ENCODE data around the gene ACIN1. TPM values are rescaled to one million over a fixed set of nuclear protein-coding genes. Genes with fewer than 3 reads are reported as not detected.

The ACIN1 gene
- total RNA-seq, 4 donors from 2014 or later, result 78.7 to 217 (median 103) TPM

DNA sequence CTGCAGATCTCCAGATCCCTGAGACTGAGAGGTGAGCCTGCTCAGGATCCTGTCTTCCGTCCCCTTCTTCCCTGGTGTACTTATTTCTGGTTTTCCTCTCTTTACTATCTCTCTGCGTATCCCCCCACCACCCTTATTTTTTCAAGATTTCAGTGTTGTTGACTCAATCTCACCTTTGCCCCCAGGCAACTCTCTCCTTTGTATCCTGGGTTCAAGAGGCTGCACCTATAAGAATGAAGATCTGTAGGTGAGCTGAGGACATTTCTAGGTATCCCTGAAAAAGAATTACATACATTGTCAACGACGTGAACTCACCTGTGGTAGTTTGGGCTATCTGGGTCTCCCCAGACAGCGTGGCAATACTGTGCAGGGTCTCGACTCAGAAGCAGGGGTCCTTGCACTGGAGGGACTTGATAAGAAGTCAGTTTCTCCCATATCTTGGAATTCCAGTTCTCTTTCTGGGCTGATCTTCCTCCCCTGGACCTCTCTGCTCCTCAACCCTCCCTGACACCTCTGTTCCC, 9.2 kb upstream of the ACIN1 start:
- H3K27me3 ChIP-seq, result no peaks in the 10 kb centered on the region
- H3K27ac ChIP-seq, result no peak overlapping the region
- WGBS, result 92% methylated on average over 6 of the region's 6 CpGs
- H3K4me3 ChIP-seq, result no peak overlapping the region
- H3K4me1 ChIP-seq, result no peaks in the 10 kb centered on the region
- no peaks in the 10 kb centered on the region for H3K9me3 ChIP-seq
- TF ChIP-seq POLR2A (IDR thresholded peaks at IDR 0.05), result no peak
- TF ChIP-seq, protein P1, sequence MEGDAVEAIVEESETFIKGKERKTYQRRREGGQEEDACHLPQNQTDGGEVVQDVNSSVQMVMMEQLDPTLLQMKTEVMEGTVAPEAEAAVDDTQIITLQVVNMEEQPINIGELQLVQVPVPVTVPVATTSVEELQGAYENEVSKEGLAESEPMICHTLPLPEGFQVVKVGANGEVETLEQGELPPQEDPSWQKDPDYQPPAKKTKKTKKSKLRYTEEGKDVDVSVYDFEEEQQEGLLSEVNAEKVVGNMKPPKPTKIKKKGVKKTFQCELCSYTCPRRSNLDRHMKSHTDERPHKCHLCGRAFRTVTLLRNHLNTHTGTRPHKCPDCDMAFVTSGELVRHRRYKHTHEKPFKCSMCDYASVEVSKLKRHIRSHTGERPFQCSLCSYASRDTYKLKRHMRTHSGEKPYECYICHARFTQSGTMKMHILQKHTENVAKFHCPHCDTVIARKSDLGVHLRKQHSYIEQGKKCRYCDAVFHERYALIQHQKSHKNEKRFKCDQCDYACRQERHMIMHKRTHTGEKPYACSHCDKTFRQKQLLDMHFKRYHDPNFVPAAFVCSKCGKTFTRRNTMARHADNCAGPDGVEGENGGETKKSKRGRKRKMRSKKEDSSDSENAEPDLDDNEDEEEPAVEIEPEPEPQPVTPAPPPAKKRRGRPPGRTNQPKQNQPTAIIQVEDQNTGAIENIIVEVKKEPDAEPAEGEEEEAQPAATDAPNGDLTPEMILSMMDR (IDR thresholded peaks at IDR 0.05), result no peak
- no peak for TF ChIP-seq EP300 (IDR thresholded peaks at IDR 0.05)
- TF ChIP-seq POLR2AphosphoS5 (IDR thresholded peaks at IDR 0.05), result no peak
- no peak for DNase-seq (ENCODE audit: low spot score in 2 of 2)
- H3K36me3 ChIP-seq, result no peaks in the 10 kb centered on the region

DNA sequence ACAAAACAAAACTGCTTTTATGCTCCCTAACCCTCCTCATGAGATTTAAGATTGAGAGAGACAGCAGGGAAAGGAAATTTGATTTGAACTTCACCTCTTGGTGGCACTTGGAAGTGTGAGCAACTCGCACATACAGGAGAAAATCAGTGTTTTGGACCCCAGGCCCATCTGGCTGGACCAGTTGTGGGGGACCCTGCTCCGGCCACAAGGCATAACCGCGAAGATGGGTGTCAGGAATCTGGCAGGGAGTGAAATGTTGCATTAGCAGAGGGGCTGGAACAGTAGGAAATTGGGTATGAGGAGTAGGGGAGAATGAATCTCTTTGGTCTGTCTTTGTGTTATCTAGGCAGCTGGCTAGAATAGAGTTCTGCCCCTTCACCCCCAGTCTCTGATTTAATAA, 8.6 kb upstream of the ACIN1 start:
- Histone ChIP-seq H3K4me3 (no peak overlapping the region), H3K4me1 (no peaks in the 10 kb centered on the region), H3K36me3 (peaks cover 3% of the 10 kb centered on the region), H3K27ac (no peak overlapping the region), H3K27me3 (no peaks in the 10 kb centered on the region), H3K9me3 (no peaks in the 10 kb centered on the region)
- WGBS, result 92% methylated on average over 4 of the region's 4 CpGs
- peak in 1 of 2 donors; percentile 44 for DNase-seq (ENCODE audit: low spot score in 2 of 2)
- TF ChIP-seq, protein P1 (IDR thresholded peaks at IDR 0.05), result no peak
- TF ChIP-seq EP300 (IDR thresholded peaks at IDR 0.05) (no peak), POLR2A (IDR thresholded peaks at IDR 0.05) (no peak), POLR2AphosphoS5 (IDR thresholded peaks at IDR 0.05) (no peak)

DNA sequence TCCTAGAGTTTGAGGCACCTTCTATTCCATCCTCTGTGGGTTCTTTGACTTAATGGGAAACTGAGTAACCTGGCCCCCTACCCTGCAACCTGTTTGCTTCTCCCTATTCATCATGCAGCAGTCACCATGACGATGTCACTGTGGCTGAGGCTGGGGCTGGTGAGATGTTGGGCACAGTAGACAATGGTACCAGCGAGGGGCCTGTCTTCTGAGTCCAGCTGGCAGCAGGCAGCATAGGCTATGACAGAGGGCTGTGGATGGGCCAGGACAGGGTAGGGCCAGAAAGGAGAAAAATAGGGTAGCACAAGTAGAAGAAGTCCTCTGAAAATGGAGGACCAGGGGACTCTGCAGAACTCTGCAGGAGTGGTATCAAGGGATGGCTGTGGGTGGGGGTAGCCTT, 7.9 kb upstream of the ACIN1 start:
- TF ChIP-seq POLR2AphosphoS5 (IDR thresholded peaks at IDR 0.05), result no peak
- TF ChIP-seq, protein P1 (IDR thresholded peaks at IDR 0.05), result no peak
- TF ChIP-seq POLR2A (IDR thresholded peaks at IDR 0.05), result no peak
- TF ChIP-seq EP300 (IDR thresholded peaks at IDR 0.05), result no peak
- Histone ChIP-seq H3K27me3 (no peaks in the 10 kb centered on the region), H3K4me1 (no peaks in the 10 kb centered on the region), H3K9me3 (no peaks in the 10 kb centered on the region), H3K36me3 (peaks cover 10% of the 10 kb centered on the region), H3K4me3 (no peak overlapping the region), H3K27ac (no peak overlapping the region)
- peak in 1 of 2 donors; percentile 69 for DNase-seq (ENCODE audit: low spot score in 2 of 2)
- 93% methylated on average over 2 of the region's 2 CpGs for WGBS

DNA sequence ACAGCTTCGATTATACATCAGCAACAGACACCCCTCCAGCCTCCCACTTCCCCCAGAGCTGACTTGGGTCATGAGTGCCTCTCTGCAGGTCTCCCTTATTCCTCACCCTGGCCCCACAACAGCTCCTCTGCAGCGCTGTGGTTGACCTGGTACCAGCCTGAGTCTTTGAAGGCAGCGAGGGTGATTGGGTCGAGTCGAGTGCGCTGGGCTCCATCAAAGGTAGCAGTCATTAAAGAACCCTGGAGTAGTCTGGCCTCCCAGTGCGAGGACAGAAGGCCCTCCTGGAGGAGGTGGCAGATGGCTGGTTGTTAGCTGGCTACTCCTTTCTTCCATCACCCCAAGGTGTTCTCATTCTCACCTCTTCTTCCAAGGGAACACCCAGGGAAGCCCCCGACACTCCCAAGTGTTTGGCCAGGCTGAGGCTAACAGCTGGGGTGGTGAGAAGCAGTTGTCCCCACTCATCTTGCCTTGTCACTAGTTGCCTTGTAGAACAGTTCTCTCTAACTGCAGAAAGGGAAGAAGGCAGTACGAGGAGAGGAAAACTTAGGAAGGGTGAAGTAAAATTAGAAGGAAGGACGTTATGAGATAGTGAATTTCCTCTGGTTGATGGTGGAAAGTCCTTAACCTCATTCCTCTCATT, 7.2 kb upstream of the ACIN1 start:
- no peaks in the 10 kb centered on the region for H3K27me3 ChIP-seq
- TF ChIP-seq EP300 (IDR thresholded peaks at IDR 0.05), result no peak
- TF ChIP-seq POLR2A (IDR thresholded peaks at IDR 0.05), result no peak
- no peak for TF ChIP-seq POLR2AphosphoS5 (IDR thresholded peaks at IDR 0.05)
- TF ChIP-seq, protein P1 (IDR thresholded peaks at IDR 0.05), result no peak
- 71% methylated on average over 10 of the region's 10 CpGs for WGBS

DNA sequence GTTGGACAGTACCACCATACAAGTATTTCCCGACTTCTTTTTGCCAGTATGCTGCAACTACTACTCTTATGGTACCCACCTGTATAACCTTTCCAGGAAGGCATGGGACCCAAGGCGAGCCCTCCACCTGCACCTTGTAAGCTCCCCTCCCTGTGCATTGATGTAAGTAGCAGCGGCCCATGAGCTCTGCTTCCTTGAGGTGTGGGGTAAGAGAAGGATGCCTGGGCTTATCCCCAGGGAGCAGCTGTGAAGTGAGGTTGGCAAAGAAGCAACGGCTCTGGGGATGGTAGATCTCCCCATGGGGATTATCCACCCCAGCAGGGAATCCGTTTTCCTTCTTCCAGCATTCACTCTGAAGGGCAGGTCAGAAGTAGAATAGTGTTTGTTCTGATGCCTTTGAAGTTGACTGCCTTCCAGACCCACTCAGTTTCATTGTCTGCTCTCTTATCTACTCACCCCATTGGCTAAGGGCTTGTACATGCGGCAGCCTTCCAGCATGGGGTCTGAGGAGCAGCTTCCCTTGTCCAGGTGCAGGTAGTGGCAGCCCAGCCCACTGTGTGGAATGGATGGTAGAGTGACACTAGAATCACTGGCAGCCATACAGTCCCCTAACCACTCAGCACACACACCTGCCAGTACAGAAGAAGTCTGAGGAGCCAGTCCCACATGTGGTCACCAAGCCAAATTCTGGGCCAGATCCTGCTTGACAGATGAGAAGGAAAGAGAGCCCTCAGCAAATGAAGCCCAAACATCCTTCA, 6.5 kb upstream of the ACIN1 start:
- Histone ChIP-seq H3K36me3 (peaks cover 14% of the 10 kb centered on the region), H3K27ac (no peak overlapping the region), H3K27me3 (no peaks in the 10 kb centered on the region), H3K4me3 (no peak overlapping the region), H3K9me3 (no peaks in the 10 kb centered on the region), H3K4me1 (peaks cover 11% of the 10 kb centered on the region)
- WGBS, result 92% methylated on average over 6 of the region's 6 CpGs
- TF ChIP-seq EP300 (IDR thresholded peaks at IDR 0.05), result no peak
- TF ChIP-seq, protein P1 (IDR thresholded peaks at IDR 0.05), result no peak
- DNase-seq (ENCODE audit: low spot score in 2 of 2), result peak in 1 of 2 donors; percentile 59

More for the DNA sequence above, 7.2 kb upstream of the ACIN1 start:
- no peaks in the 10 kb centered on the region for H3K9me3 ChIP-seq
- peak in 1 of 2 donors; percentile 76 for DNase-seq (ENCODE audit: low spot score in 2 of 2)
- no peak overlapping the region for H3K27ac ChIP-seq
- no peak overlapping the region for H3K4me3 ChIP-seq
- peaks cover 4% of the 10 kb centered on the region for H3K4me1 ChIP-seq
- H3K36me3 ChIP-seq, result peaks cover 14% of the 10 kb centered on the region
